Kidney glomerular epithelial cell (primary cell): ENCODE results near the gene JAM3.

ENCODE experiments used
- DNase-seq: peaks from one replicate; lab custom pipeline; 2025; lab: John Stamatoyannopoulos, UW

Gene JAM3

DNA sequence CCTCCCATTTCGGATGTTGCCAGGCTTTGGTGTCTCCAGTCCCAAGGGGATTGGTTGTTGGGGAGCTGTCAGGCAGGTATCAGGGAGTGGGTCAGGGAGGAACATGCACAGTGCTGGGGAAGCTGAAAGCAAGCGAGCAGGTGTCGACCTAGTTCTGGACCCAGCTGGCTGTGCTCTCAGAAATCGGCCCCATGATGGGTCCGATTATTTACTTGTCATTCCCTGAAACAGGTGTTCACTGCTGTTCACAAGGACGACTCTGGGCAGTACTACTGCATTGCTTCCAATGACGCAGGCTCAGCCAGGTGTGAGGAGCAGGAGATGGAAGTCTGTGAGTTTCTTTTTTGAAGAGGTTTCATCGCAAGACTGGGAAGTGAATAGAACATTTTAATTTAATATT lies 76.8 kb downstream of the JAM3 start:
- DNase-seq: no peak

DNA sequence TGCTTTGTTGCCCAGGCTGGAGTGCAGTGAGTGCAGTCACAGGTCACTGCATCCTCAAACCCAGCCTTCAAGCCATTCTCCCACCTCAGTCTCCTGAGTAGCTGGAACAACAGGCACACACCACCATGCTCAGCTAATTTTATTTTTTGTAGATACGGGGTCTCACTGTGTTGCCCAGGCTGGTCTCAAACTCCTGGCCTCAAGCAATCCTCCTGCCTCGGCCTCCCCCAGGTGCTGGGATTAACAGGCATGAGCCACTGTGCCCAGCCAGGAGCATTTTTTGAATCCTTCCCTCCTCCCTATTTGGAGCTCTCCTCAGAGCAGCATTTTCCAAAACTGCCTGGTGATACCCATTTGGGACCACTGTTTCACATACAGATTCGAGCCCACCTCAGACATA lies 77.7 kb downstream of the JAM3 start:
- no peak for DNase-seq

DNA sequence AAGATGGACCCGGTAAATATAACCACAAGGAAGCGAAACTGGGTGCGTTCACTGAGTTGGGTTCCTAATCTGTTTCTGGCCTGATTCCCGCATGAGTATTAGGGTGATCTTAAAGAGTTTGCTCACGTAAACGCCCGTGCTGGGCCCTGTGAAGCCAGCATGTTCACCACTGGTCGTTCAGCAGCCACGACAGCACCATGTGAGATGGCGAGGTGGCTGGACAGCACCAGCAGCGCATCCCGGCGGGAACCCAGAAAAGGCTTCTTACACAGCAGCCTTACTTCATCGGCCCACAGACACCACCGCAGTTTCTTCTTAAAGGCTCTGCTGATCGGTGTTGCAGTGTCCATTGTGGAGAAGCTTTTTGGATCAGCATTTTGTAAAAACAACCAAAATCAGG lies 80.5 kb downstream of the JAM3 start:
- no peak for DNase-seq

DNA sequence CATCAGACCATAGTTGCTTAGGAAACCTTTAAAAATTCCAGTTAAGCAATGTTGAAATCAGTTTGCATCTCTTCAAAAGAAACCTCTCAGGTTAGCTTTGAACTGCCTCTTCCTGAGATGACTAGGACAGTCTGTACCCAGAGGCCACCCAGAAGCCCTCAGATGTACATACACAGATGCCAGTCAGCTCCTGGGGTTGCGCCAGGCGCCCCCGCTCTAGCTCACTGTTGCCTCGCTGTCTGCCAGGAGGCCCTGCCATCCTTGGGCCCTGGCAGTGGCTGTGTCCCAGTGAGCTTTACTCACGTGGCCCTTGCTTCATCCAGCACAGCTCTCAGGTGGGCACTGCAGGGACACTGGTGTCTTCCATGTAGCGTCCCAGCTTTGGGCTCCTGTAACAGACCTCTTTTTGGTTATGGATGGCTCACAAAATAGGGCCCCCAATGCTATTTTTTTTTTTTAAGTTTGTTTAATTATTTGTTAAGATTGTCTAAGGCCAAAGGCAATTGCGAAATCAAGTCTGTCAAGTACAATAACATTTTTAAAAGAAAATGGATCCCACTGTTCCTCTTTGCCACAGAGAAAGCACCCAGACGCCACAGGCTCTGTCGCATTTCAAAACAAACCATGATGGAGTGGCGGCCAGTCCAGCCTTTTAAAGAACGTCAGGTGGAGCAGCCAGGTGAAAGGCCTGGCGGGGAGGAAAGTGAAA lies 81.5 kb downstream of the JAM3 start:
- DNase-seq: no peak

DNA sequence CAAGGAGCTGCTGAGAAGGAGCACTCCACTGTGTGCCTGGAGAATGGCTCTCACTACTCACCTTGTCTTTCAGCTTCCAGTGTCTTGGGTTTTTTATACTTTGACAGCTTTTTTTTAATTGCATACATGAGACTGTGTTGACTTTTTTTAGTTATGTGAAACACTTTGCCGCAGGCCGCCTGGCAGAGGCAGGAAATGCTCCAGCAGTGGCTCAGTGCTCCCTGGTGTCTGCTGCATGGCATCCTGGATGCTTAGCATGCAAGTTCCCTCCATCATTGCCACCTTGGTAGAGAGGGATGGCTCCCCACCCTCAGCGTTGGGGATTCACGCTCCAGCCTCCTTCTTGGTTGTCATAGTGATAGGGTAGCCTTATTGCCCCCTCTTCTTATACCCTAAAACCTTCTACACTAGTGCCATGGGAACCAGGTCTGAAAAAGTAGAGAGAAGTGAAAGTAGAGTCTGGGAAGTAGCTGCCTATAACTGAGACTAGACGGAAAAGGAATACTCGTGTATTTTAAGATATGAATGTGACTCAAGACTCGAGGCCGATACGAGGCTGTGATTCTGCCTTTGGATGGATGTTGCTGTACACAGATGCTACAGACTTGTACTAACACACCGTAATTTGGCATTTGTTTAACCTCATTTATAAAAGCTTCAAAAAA lies 82.3 kb downstream of the JAM3 start:
- DNase-seq: no peak

DNA sequence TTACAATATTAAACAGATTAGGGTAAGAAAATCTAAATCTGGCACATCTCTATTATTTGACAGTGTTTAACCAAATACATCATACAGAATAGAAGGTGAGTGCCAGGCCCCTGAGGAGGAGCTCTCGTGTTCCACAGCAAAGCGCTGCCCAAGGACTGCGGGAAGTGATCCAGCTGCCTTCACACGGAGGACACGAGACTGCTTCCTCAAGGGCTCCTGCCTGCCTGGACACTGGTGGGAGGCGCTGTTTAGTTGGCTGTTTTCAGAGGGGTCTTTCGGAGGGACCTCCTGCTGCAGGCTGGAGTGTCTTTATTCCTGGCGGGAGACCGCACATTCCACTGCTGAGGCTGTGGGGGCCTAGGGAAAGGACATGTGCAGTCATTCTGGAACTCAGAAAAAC lies 83.8 kb downstream of the JAM3 start:
- DNase-seq: no peak

DNA sequence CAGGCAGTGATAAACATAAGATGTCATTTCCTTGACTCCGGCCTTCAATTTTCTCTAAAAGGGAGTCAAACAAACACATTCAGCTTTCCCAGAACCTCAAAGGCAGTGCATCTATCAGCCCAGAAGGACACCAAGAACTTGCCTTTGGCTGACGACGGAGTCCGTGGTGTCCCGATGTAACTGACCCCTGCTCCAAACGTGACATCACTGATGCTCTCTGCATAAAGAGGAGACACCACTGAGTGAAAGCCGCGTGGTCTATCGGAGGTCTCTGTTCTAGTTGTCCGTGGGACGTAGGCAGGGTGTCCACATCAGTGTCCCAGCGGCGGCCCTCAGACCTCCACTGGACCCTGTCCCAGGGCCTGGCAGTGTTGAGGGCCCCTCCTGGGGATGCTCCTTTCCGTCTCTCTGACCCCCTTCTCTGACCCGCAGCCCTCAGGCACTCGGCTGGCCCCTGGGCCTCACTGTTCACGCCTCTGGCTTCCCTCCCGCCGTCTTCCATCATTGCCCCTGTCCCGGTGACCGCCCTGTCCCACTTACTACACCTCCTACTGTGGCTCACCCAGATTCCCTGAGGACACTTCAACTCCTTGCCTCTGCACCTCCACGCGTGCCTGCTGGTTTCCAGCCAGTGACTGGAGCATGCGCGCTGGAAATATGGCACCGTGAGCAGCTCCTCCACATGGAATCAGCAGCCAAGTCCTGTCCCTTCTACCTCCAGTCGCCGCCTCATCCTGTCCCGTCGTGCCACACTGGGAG lies 84.5 kb downstream of the JAM3 start:
- DNase-seq: no peak

DNA sequence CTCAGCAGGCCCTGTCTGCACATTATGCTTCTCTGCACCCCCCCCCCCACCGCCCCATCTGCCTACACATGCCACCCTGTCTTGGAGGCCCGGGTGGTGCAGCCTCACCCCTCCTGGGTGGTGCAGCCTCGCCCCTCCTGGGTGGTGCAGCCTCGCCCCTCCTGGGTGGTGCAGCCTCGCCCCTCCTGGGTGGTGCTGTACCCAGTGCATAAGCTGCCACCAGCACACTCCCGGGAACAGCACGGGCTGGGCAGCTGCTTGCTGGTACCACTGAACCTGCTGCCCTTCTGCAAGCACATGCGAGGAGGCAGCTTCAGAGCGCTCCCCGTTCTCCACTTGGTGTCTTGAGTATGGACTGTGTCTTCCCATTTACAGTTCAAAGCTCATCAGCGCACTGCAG lies 85.6 kb downstream of the JAM3 start:
- no peak for DNase-seq

DNA sequence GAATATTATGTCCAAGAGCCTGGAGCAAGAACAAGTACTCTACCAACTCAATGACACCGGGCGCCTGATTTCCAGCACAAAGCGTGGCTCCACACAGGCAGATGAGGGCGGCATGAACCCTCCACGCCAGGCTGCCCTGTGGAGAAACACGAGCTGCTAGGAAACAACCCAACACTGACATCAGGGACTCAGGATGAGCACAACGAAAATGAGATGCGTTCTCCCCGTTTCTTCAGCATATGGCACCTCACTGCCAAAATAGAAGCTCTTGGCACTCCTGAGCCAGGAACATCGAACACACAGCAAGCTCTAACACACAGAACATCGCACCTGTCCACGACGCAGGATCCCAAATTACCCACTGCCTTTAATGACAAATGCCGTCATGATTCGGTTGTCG lies 86.6 kb downstream of the JAM3 start:
- DNase-seq: no peak

DNA sequence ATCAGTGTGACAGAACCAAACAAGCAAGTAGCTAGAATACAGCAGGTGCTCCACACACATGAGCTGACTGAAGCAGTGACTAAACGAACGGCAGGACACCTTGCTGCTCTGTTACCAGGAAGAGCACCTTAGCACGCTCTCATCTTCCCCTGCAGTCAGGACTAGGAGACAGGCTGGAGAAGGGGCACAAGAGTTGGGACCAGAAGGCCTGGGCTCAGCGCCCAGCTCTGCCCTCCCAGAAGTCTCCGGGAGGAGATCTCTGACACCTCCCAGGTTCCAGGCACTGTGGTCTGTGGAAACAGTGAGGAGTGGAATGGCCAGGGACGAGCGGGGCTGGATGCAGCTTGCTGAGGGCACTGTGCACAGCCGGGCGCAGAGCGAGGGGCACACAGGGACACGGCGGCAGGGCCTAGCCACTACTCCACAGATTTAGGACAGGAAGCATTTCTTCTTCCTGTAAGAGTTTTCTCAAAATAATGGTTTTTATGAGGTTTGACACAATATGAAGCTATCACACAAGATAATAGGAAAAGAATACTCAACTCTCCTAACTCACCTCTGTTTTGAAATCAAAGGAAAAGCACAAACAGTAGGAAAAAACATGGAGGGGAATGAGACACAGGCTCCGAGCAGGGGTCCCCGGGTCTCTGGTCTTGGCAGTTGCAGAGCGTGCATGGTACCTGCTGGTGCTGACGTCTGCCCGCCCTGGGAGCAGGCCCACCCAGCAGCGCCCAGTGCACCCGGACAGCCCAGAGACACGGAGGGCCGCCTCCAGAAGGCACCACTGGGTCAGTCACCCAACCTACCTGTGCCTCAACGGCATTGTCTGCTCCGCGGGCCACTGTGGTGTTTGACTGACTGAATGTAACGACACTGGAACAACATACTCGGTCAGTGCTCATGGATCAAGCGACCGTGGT lies 87.3 kb downstream of the JAM3 start:
- no peak for DNase-seq

DNA sequence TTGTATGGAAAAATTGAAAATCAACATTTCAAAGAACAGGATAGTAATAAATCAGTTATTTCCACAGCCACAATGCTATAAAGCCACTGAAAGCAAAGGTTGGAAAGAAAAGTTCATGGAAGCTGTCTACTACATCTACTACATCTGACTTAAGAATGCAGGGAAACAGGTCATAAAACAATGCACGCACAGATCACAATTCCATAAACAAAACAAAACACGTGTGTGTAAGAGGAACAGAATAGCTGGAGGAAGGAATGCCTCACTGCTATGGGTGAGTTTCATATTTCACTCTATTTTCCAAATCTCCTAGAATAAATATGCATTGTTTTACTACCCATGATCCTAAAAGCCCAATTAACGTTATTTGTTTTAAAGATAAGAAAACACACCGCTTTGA lies 88.6 kb downstream of the JAM3 start:
- no peak for DNase-seq

DNA sequence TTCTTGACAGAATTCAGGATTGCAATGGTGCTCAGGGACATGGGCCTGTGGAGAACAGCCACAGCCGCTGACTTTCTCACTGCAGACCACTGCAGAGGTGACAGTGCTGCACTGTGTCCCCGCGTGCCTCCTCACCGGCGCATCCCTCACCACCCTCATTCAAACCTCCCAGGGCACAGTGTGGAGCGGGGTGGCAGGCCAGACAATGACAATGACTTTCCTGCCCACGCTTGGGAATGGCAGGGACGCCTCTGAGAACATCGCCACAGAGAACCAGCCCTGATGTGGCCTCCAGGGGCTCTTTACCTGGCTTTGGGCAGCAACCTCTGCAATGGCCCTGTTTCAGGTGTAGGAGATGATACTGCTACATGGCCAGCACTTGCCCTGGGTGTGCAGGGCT lies 89.2 kb downstream of the JAM3 start:
- no peak for DNase-seq

DNA sequence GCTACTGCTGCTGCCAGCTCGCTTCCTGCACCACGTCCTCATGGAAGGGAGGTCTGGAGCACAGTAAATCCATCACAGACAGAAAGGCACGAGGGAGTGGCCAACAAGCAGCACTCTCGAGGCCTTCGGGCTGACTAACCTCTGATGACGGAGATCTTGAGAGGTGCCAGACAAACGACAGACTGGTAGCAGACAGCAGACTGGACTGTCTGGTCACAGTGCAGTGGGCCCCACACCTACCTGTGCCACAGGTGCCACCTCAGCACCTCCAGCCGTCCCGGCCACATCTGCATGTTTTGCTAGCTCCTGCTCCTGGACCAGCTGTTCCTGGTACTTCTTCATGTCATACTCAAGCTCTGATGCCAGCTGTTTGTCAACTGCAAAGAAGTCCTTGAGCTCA lies 90.8 kb downstream of the JAM3 start:
- DNase-seq: no peak

DNA sequence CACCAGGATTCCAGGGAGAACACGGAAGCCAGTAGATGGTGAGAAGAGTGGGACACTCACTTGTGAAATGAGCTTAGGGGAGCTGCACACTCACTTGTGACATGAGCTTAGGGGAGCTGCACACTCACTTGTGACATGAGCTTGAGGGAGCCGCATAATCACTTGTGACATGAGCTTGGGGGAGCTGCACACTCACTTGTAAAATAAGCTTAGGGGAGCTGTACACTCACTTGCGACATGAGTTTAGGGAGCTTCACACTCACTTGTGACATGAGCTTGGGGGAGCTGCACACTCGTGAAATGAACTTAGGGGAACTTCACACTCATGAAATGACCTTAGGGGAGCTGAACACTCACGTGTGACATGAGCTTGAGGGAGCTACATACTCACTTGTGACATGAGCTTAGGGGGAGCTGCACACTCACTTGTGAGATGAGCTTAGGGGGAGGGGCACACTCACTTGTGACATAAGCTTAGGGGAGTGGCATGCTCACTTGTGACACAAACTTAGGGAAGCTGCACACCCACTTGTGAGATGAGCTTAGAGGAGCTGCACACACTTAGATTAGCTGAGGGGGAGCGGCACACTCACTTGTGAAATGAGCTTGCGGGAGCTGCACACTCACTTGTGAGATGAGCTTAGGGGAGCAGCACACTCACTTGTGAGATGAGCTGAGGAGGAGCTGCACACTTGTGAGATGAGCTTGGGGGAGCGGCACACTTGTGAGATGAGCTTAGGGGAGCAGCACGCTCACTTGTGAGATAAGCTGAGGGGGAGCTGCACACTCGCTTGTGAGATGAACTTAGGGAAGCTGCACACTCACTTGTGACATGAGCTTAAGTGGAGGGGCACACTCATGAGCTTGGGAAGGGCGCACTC lies 95.9 kb downstream of the JAM3 start:
- DNase-seq: no peak

DNA sequence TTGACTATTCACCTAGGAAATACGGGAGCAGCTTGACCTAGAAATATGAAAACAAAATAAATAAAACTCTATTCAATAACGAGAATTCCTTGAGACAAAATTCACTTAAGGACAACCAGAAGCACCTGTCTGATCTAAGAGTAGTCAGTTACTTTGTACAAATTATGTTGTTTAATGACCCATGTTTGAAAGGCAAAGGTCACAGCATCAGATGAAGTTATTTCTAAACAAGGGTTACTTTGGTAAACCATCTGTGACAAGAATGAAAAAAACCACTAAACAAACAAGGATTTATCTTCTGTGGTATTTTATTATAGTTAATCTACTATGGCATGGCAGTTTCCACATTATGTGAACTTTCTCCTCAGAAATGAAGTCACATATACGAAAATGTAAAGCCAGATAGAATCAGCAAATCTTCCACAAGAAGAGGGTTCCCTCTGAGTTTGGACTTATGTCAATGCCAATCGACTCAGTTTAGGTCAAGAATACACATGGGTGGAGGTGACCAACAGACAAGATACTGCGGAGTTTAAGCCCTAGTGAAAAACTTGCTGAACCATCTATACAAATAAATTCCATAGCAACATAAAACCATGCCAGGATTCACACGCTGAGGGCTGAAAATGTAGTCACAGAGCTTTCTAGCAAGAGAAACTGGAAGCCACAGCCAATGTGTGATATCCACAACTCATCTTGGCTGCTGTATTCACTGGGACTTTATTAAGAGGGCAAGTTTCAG lies 101.5 kb downstream of the JAM3 start:
- no peak for DNase-seq

DNA sequence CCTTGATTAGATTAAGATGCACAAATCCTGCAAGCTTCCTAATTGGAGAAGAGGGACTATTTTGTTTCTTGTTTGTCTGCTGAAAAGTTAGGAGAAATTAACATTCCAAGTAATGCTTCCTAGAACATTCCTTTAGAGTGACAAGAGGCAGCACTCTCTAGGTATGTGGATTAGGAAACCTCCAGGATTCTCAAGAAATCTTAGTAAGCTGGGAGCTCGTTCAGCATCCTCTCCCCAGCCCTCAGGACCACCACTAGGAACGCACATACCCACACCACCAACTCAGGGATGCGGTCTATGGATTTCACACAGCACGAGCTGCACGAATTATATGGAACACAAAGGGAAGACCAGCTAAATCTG lies 102.0 kb downstream of the JAM3 start:
- DNase-seq: no peak

DNA sequence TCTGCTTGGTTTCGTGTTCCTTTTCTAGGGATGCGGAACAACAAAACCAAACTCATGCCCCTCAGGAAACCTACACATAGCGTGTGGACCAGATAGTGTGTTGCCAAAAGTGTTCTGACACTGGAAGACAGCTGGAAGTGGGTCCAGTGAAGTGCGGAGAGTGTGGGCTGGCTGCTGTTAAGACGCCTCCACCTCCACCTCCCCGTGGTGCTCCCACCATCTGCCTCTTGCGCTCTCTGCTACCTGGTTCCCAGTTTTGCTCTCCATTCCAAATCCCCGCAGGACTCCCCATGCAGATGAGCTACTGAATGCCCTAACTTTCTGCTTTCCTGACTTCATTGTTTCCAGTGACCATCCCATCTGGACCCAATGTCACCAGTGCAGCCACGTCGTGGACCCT lies 103.1 kb downstream of the JAM3 start:
- no peak for DNase-seq

DNA sequence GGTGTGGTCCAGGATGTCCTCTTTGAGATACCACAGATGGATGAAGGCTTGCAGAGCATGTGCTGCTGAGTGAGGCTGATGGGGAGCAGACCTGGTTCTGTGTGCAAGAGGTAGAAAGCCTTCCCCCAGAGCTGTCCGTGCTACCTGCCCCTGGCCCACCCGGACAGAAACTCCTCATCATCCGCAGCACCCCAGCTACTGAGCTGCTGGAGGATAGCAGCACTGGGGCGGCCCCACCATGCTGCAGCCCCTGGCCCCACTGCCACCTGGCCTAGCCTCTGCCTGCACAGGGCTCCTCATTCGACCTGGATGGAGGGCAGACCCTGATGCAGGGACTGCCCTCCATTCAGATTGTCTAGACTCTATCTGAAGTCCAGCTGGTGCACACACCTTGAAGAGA lies 104.4 kb downstream of the JAM3 start:
- no peak for DNase-seq

DNA sequence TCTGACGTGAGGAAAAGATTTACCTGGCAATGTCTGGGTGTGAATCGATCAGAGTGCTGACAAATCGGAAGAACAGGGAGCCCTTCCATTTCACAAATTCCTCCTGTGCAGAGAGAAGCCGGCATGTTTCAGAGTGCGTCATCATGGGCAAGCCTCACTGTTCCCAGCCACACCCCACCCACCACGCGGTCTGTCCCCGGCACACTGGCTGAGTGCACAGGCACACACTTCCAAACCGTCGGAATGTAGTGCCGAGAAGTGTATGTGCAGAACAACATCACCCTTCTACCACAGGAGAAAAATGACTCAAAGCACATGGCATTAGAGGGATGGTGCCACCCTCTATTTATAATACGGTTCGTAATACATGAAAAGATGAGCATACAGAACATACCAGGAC lies 107.4 kb downstream of the JAM3 start:
- no peak for DNase-seq

DNA sequence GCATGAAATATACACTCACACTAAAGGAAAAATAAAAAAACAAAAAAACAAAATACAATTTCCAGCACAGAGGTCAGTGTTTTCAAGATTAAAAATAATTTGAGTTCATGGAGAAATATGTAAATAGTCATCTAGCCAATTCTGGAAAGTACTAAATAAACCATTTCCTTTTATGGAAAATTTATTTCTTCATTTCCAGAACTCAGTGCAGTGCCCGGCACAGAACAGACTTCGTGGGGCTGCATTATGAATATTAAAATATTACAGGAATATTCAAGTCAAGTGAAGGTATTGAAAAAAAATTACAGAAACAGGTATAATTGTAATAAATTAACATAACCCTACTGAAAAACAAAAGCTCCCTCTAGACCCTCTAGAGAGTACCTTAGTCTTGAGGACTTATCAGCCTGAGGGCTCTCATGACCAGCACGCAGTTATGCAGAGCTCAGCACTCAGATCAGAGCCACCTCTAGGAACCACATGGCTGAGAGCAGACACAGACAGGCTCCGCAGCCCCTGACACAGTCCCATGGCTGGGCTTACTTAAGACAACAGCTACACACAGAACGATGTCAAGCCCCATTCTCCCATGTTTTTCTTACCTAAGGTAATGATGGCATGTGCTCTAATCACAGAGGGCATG lies 109.3 kb downstream of the JAM3 start:
- DNase-seq: no peak
